BE2C (cell line): ENCODE results near the gene DNAAF8.

Experiments
- DNase-seq: peaks from one replicate; pipeline ENCODE4 v3.0.0-alpha.2; 2020
- H3K27me3 ChIP-seq: fragments of 250-450 bp; sonication (Bioruptor Pico); 2 replicates; pipeline ENCODE4 v1.5.1; 2020; ENCODE audit warnings: mild to moderate bottlenecking
- H3K36me3 ChIP-seq: fragments of 250-450 bp; sonication (Bioruptor Pico); 2 replicates; pipeline ENCODE4 v1.5.1; 2020; ENCODE audit warnings: mild to moderate bottlenecking
- H3K4me1 ChIP-seq: fragments of 250-450 bp; sonication (Bioruptor Pico); 2 replicates; pipeline ENCODE4 v1.5.1; 2020
- H3K4me3 ChIP-seq: 2 replicates; pipeline ENCODE4 v1.5.1; 2011; ENCODE audit warnings: low read depth, low read length
- H3K9me3 ChIP-seq: fragments of 250-450 bp; sonication (Bioruptor Pico); 2 replicates; pipeline ENCODE4 v1.5.1; 2020
- CTCF ChIP-seq: IDR thresholded peaks from 2 replicates; pipeline ENCODE4 v1.5.1; 2012; ENCODE audit warnings: mild to moderate bottlenecking, low read depth, low read length

Gene DNAAF8

GRCh38 chr16:4769306-4769638 is 34.9 kb downstream of the DNAAF8 start:
- Histone ChIP-seq H3K36me3 (no peaks in the 10 kb centered on the region), H3K27me3 (no peaks in the 10 kb centered on the region), H3K9me3 (no peaks in the 10 kb centered on the region), H3K4me1 (no peaks in the 10 kb centered on the region), H3K4me3 (peak overlapping the region; percentile 70)
- no peak for TF ChIP-seq CTCF
- DNase-seq: no peak

GRCh38 chr16:4771646-4772045 is 37.3 kb downstream of the DNAAF8 start:
- DNase-seq: no peak

GRCh38 chr16:4772351-4772750 is 38.0 kb downstream of the DNAAF8 start:
- no peak overlapping the region for H3K4me3 ChIP-seq
- no peaks in the 10 kb centered on the region for H3K4me1 ChIP-seq
- H3K9me3 ChIP-seq: no peaks in the 10 kb centered on the region
- no peak for TF ChIP-seq CTCF
- H3K27me3 ChIP-seq: no peaks in the 10 kb centered on the region
- H3K36me3 ChIP-seq: no peaks in the 10 kb centered on the region
- DNase-seq: no peak

More at GRCh38 chr16:4771646-4772045, 37.3 kb downstream of the DNAAF8 start:
- H3K36me3 ChIP-seq: no peaks in the 10 kb centered on the region
- no peak overlapping the region for H3K4me3 ChIP-seq
- H3K4me1 ChIP-seq: no peaks in the 10 kb centered on the region
- TF ChIP-seq CTCF: no peak
- no peaks in the 10 kb centered on the region for H3K27me3 ChIP-seq
- H3K9me3 ChIP-seq: no peaks in the 10 kb centered on the region

- no peak for TF ChIP-seq CTCF
- H3K4me3 ChIP-seq: no peak overlapping the region
- no peaks in the 10 kb centered on the region for H3K27me3 ChIP-seq
Observed at GRCh38 chr16:4775005-4775404, 40.7 kb downstream of the DNAAF8 start.

GRCh38 chr16:4776141-4776705 is 41.9 kb downstream of the DNAAF8 start:
- H3K4me1 ChIP-seq: no peaks in the 10 kb centered on the region
- H3K36me3 ChIP-seq: no peaks in the 10 kb centered on the region
- H3K4me3 ChIP-seq: no peak overlapping the region
- no peaks in the 10 kb centered on the region for H3K9me3 ChIP-seq
- TF ChIP-seq CTCF: no peak
- no peak for DNase-seq
- H3K27me3 ChIP-seq: no peaks in the 10 kb centered on the region

More at GRCh38 chr16:4775005-4775404, 40.7 kb downstream of the DNAAF8 start:
- Histone ChIP-seq H3K36me3 (no peaks in the 10 kb centered on the region), H3K9me3 (no peaks in the 10 kb centered on the region), H3K4me1 (no peaks in the 10 kb centered on the region)
- DNase-seq: no peak

- Histone ChIP-seq H3K27me3 (no peaks in the 10 kb centered on the region), H3K9me3 (no peaks in the 10 kb centered on the region), H3K36me3 (no peaks in the 10 kb centered on the region), H3K4me3 (no peak overlapping the region), H3K4me1 (no peaks in the 10 kb centered on the region)
- no peak for TF ChIP-seq CTCF
- no peak for DNase-seq
Observed at GRCh38 chr16:4777339-4778049, 43.2 kb downstream of the DNAAF8 start.
